SK-N-SH (cell line): ENCODE data around the gene SNAP91. TPM values are rescaled to one million over a fixed set of nuclear protein-coding genes. Genes with fewer than 3 reads are reported as not detected.
"Not testable (repeated sequence)": the region's sequence is repeated elsewhere in the genome, so short reads cannot be mapped to it uniquely, and the experiment has no call there.

ENCODE experiments used
- CTCF ChIA-PET: fragments of 300-600, 350-600 bp; formaldehyde crosslinking; extraction: SDS; loops from one replicate; lab custom pipeline; 2021; lab: Yijun Ruan, JAX
- POLR2A ChIA-PET: fragments of 350-600 bp; sonication (Branson Sonifier 250); formaldehyde crosslinking; extraction: SDS; loops from one replicate; lab custom pipeline; 2020; ENCODE audit warnings: antibody characterized with exemption, inconsistent platforms; lab: Yijun Ruan, JAX
- DNase-seq: peaks from one replicate; pipeline ENCODE4 v3.0.0; 2012
- H2AFZ ChIP-seq: fragments of 200-600 bp; sonication (generic); 2 replicates; pipeline ENCODE4 v1.8.1; 2016; ENCODE audit warnings: antibody characterized with exemption, mild to moderate bottlenecking, low read depth
- H3F3A ChIP-seq: fragments of 200-600 bp; sonication (generic); replicated peaks from 2 replicates; pipeline ENCODE3; 2016; ENCODE audit warnings: antibody characterized with exemption, mild to moderate bottlenecking; ENCODE audit not compliant: insufficient read depth
- H3K27ac ChIP-seq, 2 experiments: fragments of 200-500 bp in 1 of 2; fragments of 200-600 bp in 1 of 2; sonication (Bioruptor generic) in 1 of 2; sonication (generic), shearing (Covaris generic) in 1 of 2; 2 replicates each; pipeline versions ENCODE4 v1.5.1 to v1.6.1; 2014 to 2016; ENCODE audit warnings: low read depth in 2 of 2, inconsistent platforms in 1 of 2, low read length in 1 of 2, mild to moderate bottlenecking in 1 of 2, mixed read lengths in 1 of 2
- H3K27me3 ChIP-seq: fragments of 200-600 bp; sonication (generic), shearing (Covaris generic); 2 replicates; pipeline ENCODE4 v1.6.1; 2016; ENCODE audit warnings: mixed run types; ENCODE audit not compliant: insufficient read depth
- H3K36me3 ChIP-seq, 2 experiments: fragments of 200-500 bp in 1 of 2; fragments of 200-600 bp in 1 of 2; sonication (Bioruptor generic) in 1 of 2; sonication (generic) in 1 of 2; replicated peaks in 1 of 2; 2 replicates each; pipeline versions ENCODE3 to v1.5.1; 2014 to 2016; ENCODE audit warnings: low read length in 1 of 2, mild to moderate bottlenecking in 1 of 2; ENCODE audit not compliant: insufficient read depth in 2 of 2, control insufficient read depth in 1 of 2
- H3K4me1 ChIP-seq, 2 experiments: fragments of 200-500 bp in 1 of 2; fragments of 200-600 bp in 1 of 2; sonication (Bioruptor generic) in 1 of 2; sonication (generic), shearing (Covaris generic) in 1 of 2; 2 replicates each; pipeline versions ENCODE4 v1.5.1 to v1.6.1; 2014 to 2016; ENCODE audit warnings: low read depth in 1 of 2, low read length in 1 of 2, mixed run types in 1 of 2; ENCODE audit not compliant: insufficient read depth in 2 of 2, control insufficient read depth in 1 of 2
- H3K4me2 ChIP-seq: fragments of 200-600 bp; sonication (generic), shearing (Covaris generic); 2 replicates; pipeline ENCODE4 v1.6.1; 2017; ENCODE audit warnings: mixed run types
- H3K4me3 ChIP-seq, 2 experiments: fragments of 200-500 bp in 1 of 2; fragments of 200-600 bp in 1 of 2; sonication (Bioruptor generic) in 1 of 2; sonication (generic), shearing (Covaris generic) in 1 of 2; 2 replicates each; pipeline versions ENCODE4 v1.5.1 to v1.8.1; 2014 to 2016; ENCODE audit warnings: low read depth in 2 of 2, inconsistent platforms in 1 of 2, low read length in 1 of 2, mild to moderate bottlenecking in 1 of 2, mixed read lengths in 1 of 2, moderate library complexity in 1 of 2
- H3K79me2 ChIP-seq: fragments of 200-600 bp; sonication (generic); 2 replicates; pipeline ENCODE4 v1.8.1; 2017; ENCODE audit warnings: mild to moderate bottlenecking; ENCODE audit not compliant: insufficient read depth
- H3K9ac ChIP-seq: fragments of 200-600 bp; sonication (generic); 2 replicates; pipeline ENCODE4 v1.6.1; 2017; ENCODE audit warnings: mixed run types
- H3K9me2 ChIP-seq: fragments of 200-600 bp; sonication (generic); 2 replicates; pipeline ENCODE4 v1.6.1; 2017; ENCODE audit warnings: mixed run types
- H3K9me3 ChIP-seq: fragments of 200-600 bp; sonication (generic); 2 replicates; pipeline ENCODE4 v1.6.1; 2017; ENCODE audit warnings: mixed run types, mild to moderate bottlenecking, moderate library complexity
- H4K20me1 ChIP-seq: fragments of 200-600 bp; sonication (generic); 2 replicates; pipeline ENCODE4 v1.6.1; 2017; ENCODE audit warnings: mild to moderate bottlenecking, mixed run types; ENCODE audit not compliant: insufficient read depth
- CTCF ChIP-seq: fragments of 200-600 bp; sonication (generic); IDR thresholded peaks from 2 replicates; pipeline ENCODE4 v1.6.1; 2017; ENCODE audit warnings: antibody characterized with exemption, mild to moderate bottlenecking, moderate library complexity
- EP300 ChIP-seq, 2 experiments: IDR thresholded peaks; 2 replicates each; pipeline versions ENCODE4 v1.4.0 to v1.6.1; 2012; ENCODE audit warnings: borderline replicate concordance in 1 of 2, low read depth in 1 of 2, low read length in 1 of 2
- FOSL2 ChIP-seq: IDR thresholded peaks from 2 replicates; pipeline ENCODE4 v1.4.0; 2012; ENCODE audit warnings: low read depth, mild to moderate bottlenecking, moderate library complexity, borderline replicate concordance
- FOXJ3 ChIP-seq: sonication (generic); formaldehyde crosslinking; IDR thresholded peaks from 2 replicates; pipeline ENCODE4 v1.5.1; 2020; ENCODE audit warnings: mild to moderate bottlenecking, missing genetic modification reagents
- JUND ChIP-seq: IDR thresholded peaks from 2 replicates; pipeline ENCODE4 v1.4.0; 2012
- MXI1 ChIP-seq: IDR thresholded peaks from 2 replicates; pipeline ENCODE4 v1.6.1; 2012; ENCODE audit warnings: mild to moderate bottlenecking, low read depth, low read length, improper control_type of control experiment
- NRF1 ChIP-seq: IDR thresholded peaks from 2 replicates; pipeline ENCODE4 v1.6.1; 2012; ENCODE audit warnings: low read depth, mild to moderate bottlenecking, low read length
- RCOR1 ChIP-seq: fragments of 150-350 bp; IDR thresholded peaks from 2 replicates; pipeline ENCODE4 v1.6.1; 2017; ENCODE audit warnings: antibody characterized with exemption, low read length
- RXRA ChIP-seq: IDR thresholded peaks from 2 replicates; pipeline ENCODE4 v1.4.0; 2012; ENCODE audit warnings: low read depth, mild to moderate bottlenecking, borderline replicate concordance
- SIN3A ChIP-seq: IDR thresholded peaks from 2 replicates; pipeline ENCODE4 v1.6.1; 2012; ENCODE audit warnings: low read depth, mild to moderate bottlenecking, low read length, moderate library complexity, borderline replicate concordance
- SMC3 ChIP-seq: IDR thresholded peaks from 2 replicates; pipeline ENCODE4 v1.6.1; 2012; ENCODE audit warnings: low read depth, low read length, improper control_type of control experiment
- TCF12 ChIP-seq: IDR thresholded peaks from 2 replicates; pipeline ENCODE4 v1.4.0; 2012
- TEAD4 ChIP-seq: IDR thresholded peaks from 2 replicates; pipeline ENCODE4 v1.4.0; 2012; ENCODE audit warnings: mild to moderate bottlenecking, borderline replicate concordance; ENCODE audit not compliant: insufficient read depth
- YY1 ChIP-seq: IDR thresholded peaks from 2 replicates; pipeline ENCODE4 v1.4.0; 2012; ENCODE audit warnings: low read depth, mild to moderate bottlenecking
- WGBS: methylation state at CpG from one replicate; pipeline ENCODE4 v1.1.6; 2017; ENCODE audit warnings: low lambda C conversion rate; 5-methylcytosine and 5-hydroxymethylcytosine counted together
- polyA plus RNA-seq, 3 experiments: library from polyadenylated mRNA; depleted of rRNA; stranded (reverse); fragments of >200 nt; gene quantifications; 2 replicates each; pipeline ENCODE4 v1.2.3, GENCODE V29; 2012
- TF ChIP-seq, protein P1 (sequence below): IDR thresholded peaks from 2 replicates; pipeline ENCODE4 v1.4.0; 2012; ENCODE audit warnings: low read depth, borderline replicate concordance
- TF ChIP-seq, protein P2 (sequence below): IDR thresholded peaks from 2 replicates; pipeline ENCODE4; 2012
- TF ChIP-seq, protein P3 (sequence below): fragments of 150-350 bp; IDR thresholded peaks from 2 replicates; pipeline ENCODE4 v1.6.1; 2016; ENCODE audit warnings: mild to moderate bottlenecking, low read depth, low read length
- TF ChIP-seq, protein P4 (sequence below): fragments of 150-350 bp; IDR thresholded peaks from 2 replicates; pipeline ENCODE4 v1.6.1; 2017; ENCODE audit warnings: antibody characterized with exemption, low read length, low read depth, borderline replicate concordance

Gene SNAP91
- polyA plus RNA-seq, 1 of the 3 experiments (the other 2 are of a cell fraction): 0.64 TPM

- H3K4me1 ChIP-seq, DNase-seq, H3K27me3 ChIP-seq, POLR2A ChIA-PET, H3K27ac ChIP-seq, H3K9ac ChIP-seq, H3F3A ChIP-seq, CTCF ChIA-PET, H3K36me3 ChIP-seq, H3K9me2 ChIP-seq, H3K4me2 ChIP-seq, H3K9me3 ChIP-seq, H3K4me3 ChIP-seq, H2AFZ ChIP-seq, H3K79me2 ChIP-seq, H4K20me1 ChIP-seq: not testable (repeated sequence)
- 44% methylated on average over 5 of the region's 5 CpGs for WGBS
Observed at GRCh38 chr6:83752375-83752774, 43.5 kb upstream of the SNAP91 start.

DNA sequence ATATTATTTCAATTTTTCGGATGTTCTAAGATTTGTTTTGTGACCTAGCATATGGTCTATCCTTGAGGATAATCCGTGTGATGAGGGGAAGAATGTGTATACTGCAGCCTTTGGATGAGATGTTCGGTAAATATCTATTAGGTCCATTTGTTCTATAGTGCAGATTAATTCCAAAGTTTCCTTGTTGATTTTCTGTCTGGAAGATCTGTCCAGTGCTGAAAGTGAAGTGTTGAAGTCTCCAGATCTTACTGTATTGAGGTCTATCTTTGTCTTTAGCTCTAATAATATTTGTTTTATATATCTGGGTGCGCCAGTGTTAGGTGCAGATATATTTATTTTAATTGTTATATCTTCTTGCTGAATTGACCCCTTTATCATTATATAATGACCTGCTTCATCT, 32.2 kb upstream of the SNAP91 start:
- H3K27ac ChIP-seq: no peak overlapping the region
- no peak overlapping the region for H3K4me2 ChIP-seq

More for the DNA sequence above, 32.2 kb upstream of the SNAP91 start:
- WGBS: 34% methylated on average over 4 of the region's 4 CpGs
- Histone ChIP-seq H3K4me1 (no peaks in the 10 kb centered on the region), H3K79me2 (no peaks in the 10 kb centered on the region), H3K4me3 (no peak overlapping the region)
- POLR2A ChIA-PET: no interaction called here
- TF ChIP-seq NRF1: no peak
- TF ChIP-seq FOXJ3 (CRISPR knock-in tag): no peak
- TF ChIP-seq SMC3: no peak
- TF ChIP-seq TEAD4: no peak
- no peak for TF ChIP-seq YY1
- TF ChIP-seq, protein P1, sequence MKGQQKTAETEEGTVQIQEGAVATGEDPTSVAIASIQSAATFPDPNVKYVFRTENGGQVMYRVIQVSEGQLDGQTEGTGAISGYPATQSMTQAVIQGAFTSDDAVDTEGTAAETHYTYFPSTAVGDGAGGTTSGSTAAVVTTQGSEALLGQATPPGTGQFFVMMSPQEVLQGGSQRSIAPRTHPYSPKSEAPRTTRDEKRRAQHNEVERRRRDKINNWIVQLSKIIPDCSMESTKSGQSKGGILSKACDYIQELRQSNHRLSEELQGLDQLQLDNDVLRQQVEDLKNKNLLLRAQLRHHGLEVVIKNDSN: no peak
- TF ChIP-seq MXI1: no peak
- TF ChIP-seq CTCF: no peak
- TF ChIP-seq, protein P2, sequence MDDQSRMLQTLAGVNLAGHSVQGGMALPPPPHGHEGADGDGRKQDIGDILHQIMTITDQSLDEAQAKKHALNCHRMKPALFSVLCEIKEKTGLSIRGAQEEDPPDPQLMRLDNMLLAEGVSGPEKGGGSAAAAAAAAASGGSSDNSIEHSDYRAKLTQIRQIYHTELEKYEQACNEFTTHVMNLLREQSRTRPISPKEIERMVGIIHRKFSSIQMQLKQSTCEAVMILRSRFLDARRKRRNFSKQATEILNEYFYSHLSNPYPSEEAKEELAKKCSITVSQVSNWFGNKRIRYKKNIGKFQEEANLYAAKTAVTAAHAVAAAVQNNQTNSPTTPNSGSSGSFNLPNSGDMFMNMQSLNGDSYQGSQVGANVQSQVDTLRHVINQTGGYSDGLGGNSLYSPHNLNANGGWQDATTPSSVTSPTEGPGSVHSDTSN: no peak
- no peak for TF ChIP-seq RCOR1
- TF ChIP-seq EP300 (IDR thresholded peaks at IDR 0.05; ENCODE audit: borderline replicate concordance in 1 of 2, low read depth in 1 of 2, low read length in 1 of 2): no peak
- no peak for TF ChIP-seq TCF12
- no peak for TF ChIP-seq JUND
- no peak for TF ChIP-seq FOSL2
- TF ChIP-seq SIN3A: no peak
- TF ChIP-seq, protein P3, sequence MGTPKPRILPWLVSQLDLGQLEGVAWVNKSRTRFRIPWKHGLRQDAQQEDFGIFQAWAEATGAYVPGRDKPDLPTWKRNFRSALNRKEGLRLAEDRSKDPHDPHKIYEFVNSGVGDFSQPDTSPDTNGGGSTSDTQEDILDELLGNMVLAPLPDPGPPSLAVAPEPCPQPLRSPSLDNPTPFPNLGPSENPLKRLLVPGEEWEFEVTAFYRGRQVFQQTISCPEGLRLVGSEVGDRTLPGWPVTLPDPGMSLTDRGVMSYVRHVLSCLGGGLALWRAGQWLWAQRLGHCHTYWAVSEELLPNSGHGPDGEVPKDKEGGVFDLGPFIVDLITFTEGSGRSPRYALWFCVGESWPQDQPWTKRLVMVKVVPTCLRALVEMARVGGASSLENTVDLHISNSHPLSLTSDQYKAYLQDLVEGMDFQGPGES: no peak
- TF ChIP-seq, protein P4, sequence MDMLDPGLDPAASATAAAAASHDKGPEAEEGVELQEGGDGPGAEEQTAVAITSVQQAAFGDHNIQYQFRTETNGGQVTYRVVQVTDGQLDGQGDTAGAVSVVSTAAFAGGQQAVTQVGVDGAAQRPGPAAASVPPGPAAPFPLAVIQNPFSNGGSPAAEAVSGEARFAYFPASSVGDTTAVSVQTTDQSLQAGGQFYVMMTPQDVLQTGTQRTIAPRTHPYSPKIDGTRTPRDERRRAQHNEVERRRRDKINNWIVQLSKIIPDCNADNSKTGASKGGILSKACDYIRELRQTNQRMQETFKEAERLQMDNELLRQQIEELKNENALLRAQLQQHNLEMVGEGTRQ: no peak
- no peak for TF ChIP-seq RXRA
- TF ChIP-seq, all 33 proteins: peak for 0
- Histone ChIP-seq H3K9me2 (peaks cover 3% of the 10 kb centered on the region; the same call in 1 of the 2 replicates), H3K9me3 (no peaks in the 10 kb centered on the region), H4K20me1 (no peaks in the 10 kb centered on the region), H3K9ac (no peak overlapping the region), H2AFZ (no peak overlapping the region), H3K27me3 (no peaks in the 10 kb centered on the region), H3F3A (no peaks in the 10 kb centered on the region), H3K36me3 (no peaks in the 10 kb centered on the region)
- CTCF ChIA-PET: no interaction called here
- DNase-seq: no peak
